ENCODE data around the gene CCDC12.
A peak's percentile ranks its signal among the peaks of the same experiment; 100 is the strongest.

Gene CCDC12

GRCh38 chr3:46948830-46949671 lies 27.5 kb downstream of the CCDC12 start:
- no peak for DNase-seq (ENCODE audit: low read depth)

DNA sequence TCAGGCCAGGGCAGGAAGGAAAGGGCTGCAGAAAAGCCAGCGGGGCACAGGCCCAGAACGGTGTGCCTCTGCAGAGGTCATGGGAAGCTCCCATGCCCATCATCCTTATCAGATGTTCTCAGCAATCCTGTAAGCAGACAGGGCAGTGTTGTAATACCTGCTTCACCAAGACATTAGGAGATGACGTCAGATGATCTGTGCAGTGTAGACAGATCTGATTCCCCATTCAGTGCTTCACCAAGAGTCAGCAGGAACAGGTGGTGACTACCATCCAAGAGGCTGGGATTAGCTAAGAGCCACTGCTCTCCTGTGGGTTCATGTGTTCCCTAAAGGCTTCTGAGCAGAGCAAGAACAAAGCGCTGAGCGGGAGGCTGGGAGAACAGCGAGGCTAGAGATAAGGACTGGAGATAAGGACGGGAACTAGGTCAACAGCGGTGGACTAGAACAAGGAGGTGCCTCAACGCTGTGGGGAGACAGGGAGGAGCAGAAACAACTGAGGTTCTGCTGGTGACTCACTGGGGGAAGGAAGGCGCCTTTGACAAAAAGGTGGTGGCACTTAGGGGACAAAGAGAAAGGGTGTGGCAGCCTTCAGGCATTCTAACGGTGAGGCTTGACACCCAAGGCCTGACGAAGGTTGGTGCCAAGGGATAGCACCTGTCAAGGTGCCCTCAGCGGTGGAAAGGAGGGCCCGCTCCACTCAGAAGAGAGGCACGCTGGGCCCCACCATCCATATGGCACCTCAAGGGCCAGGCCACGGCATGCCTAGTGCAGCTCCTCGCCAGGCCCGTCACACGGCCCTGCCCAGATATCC lies 28.4 kb downstream of the CCDC12 start:
- TF ChIP-seq, protein P1, sequence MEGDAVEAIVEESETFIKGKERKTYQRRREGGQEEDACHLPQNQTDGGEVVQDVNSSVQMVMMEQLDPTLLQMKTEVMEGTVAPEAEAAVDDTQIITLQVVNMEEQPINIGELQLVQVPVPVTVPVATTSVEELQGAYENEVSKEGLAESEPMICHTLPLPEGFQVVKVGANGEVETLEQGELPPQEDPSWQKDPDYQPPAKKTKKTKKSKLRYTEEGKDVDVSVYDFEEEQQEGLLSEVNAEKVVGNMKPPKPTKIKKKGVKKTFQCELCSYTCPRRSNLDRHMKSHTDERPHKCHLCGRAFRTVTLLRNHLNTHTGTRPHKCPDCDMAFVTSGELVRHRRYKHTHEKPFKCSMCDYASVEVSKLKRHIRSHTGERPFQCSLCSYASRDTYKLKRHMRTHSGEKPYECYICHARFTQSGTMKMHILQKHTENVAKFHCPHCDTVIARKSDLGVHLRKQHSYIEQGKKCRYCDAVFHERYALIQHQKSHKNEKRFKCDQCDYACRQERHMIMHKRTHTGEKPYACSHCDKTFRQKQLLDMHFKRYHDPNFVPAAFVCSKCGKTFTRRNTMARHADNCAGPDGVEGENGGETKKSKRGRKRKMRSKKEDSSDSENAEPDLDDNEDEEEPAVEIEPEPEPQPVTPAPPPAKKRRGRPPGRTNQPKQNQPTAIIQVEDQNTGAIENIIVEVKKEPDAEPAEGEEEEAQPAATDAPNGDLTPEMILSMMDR (IDR thresholded peaks at IDR 0.05; ENCODE audit: insufficient read depth, low read depth, low read length, missing control alignments): no peak
- no peak overlapping the region for H3K4me3 ChIP-seq (ENCODE audit: low read length)
- peak; percentile 90 for DNase-seq (ENCODE audit: low read depth)

More at GRCh38 chr3:46948830-46949671, 27.5 kb downstream of the CCDC12 start:
- no peak overlapping the region for H3K4me3 ChIP-seq (ENCODE audit: low read length)
- TF ChIP-seq, protein P1 (IDR thresholded peaks at IDR 0.05; ENCODE audit: insufficient read depth, low read depth, low read length, missing control alignments): no peak

GRCh38 chr3:46947546-46947901 lies 29.0 kb downstream of the CCDC12 start:
- TF ChIP-seq, protein P1 (IDR thresholded peaks at IDR 0.05; ENCODE audit: insufficient read depth, low read depth, low read length, missing control alignments): no peak
- no peak for DNase-seq (ENCODE audit: low read depth)
- H3K4me3 ChIP-seq (ENCODE audit: low read length): no peak overlapping the region

GRCh38 chr3:46946856-46947545 lies 29.5 kb downstream of the CCDC12 start:
- TF ChIP-seq, protein P1 (IDR thresholded peaks at IDR 0.05; ENCODE audit: insufficient read depth, low read depth, low read length, missing control alignments): no peak
- DNase-seq (ENCODE audit: low read depth): peak; percentile 48
- no peak overlapping the region for H3K4me3 ChIP-seq (ENCODE audit: low read length)

DNA sequence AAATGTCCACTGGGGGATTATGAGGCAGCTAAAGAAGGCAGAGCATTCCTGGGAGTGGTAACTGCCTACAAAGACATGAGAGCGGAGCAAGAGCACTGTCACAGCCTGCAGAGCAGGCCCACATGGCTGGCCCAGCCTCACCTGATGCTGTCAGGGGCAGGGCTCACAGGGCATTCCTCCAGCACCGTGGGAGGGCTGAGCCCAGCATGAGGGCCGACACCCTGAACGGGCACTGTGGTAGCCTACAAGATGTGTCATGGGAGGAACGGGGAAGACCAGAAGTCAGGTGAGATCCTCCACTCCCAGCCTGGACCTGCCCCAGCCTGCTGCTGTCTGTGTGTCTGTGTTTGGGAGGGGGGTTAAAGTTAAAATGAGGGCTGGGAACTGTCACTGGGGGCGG lies 30.1 kb downstream of the CCDC12 start:
- DNase-seq (ENCODE audit: low read depth): peak; percentile 96
- TF ChIP-seq, protein P1 (IDR thresholded peaks at IDR 0.05; ENCODE audit: insufficient read depth, low read depth, low read length, missing control alignments): no peak
- H3K4me3 ChIP-seq (ENCODE audit: low read length): no peak overlapping the region

DNA sequence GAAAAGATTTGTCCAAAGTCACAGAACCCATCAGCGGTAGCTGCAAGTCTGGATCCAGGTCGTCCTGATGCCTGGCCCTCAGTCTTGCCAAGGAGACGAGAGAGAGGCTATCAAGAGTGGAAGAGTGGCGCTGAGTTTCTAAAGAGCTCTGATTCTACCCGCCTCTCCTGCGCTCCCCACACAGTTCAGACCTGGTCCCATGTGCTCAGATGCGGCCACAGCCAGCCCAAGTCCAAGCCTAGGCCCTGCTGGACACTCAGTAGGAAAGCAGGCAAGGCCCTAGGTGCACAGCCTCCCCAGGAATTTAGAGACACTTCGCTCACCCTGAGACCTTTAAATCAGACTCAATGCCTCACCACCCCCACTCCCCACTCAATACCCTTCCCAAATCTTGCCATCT lies 32.4 kb downstream of the CCDC12 start:
- H3K4me3 ChIP-seq (ENCODE audit: low read length): no peak overlapping the region
- no peak for DNase-seq (ENCODE audit: low read depth)
- TF ChIP-seq, protein P1 (IDR thresholded peaks at IDR 0.05; ENCODE audit: insufficient read depth, low read depth, low read length, missing control alignments): no peak
